Esophagus muscularis mucosa (tissue), 4 donors: ENCODE data around the gene SIVA1. TPM values are rescaled to one million over a fixed set of nuclear protein-coding genes. Genes with fewer than 3 reads are reported as not detected.

Experiments
- DNase-seq: peaks from one replicate; pipeline ENCODE4 v3.0.0-alpha.2; 2017; ENCODE audit errors: extremely low spot score
- H3K27ac ChIP-seq, 4 donors: fragments of 200-600 bp; sonication (generic); replicated peaks in 1 of 4; 1 replicate in 3 of 4; 2 replicates in 1 of 4; pipeline ENCODE4 v1.5.1; 2016 to 2019; ENCODE audit warnings: mild to moderate bottlenecking in 1 of 4
- H3K27me3 ChIP-seq, 4 donors: fragments of 200-600 bp; sonication (generic); one replicate each; pipeline versions ENCODE4 v1.5.1 to v1.6.0; 2016 to 2019
- H3K36me3 ChIP-seq, 4 donors: fragments of 200-600 bp; sonication (generic); one replicate each; pipeline ENCODE4 v1.5.1; 2016 to 2019
- H3K4me1 ChIP-seq, 4 donors: fragments of 200-600 bp; sonication (generic); one replicate each; pipeline ENCODE4 v1.5.1; 2016 to 2019
- H3K4me3 ChIP-seq, 4 donors: fragments of 200-600 bp; sonication (generic); 1 replicate in 2 of 4; 2 replicates in 2 of 4; pipeline ENCODE4 v1.5.1; 2016 to 2019; ENCODE audit warnings: mild to moderate bottlenecking in 4 of 4, moderate library complexity in 1 of 4
- H3K9me3 ChIP-seq, 4 donors: fragments of 200-600 bp; sonication (generic); 1 replicate in 3 of 4; 2 replicates in 1 of 4; pipeline ENCODE4 v1.5.1; 2016 to 2019
- CTCF ChIP-seq, 3 experiments: fragments of 200-600 bp in 2 of 3; fragments of 450-650 bp in 1 of 3; sonication (generic) in 2 of 3; IDR thresholded peaks; one replicate each; pipeline ENCODE4 v1.5.1; 2017 to 2019; ENCODE audit warnings: antibody characterized with exemption in 3 of 3, mild to moderate bottlenecking in 2 of 3, moderate library complexity in 1 of 3
- EP300 ChIP-seq: sonication (generic); formaldehyde crosslinking; IDR thresholded peaks from one replicate; pipeline ENCODE4 v1.6.1; 2017; ENCODE audit warnings: antibody characterized with exemption
- POLR2A ChIP-seq: fragments of 450-650 bp; IDR thresholded peaks from one replicate; pipeline ENCODE4 v1.6.1; 2017; ENCODE audit warnings: antibody characterized with exemption, moderate library complexity, mild to moderate bottlenecking, low read depth
- POLR2AphosphoS5 ChIP-seq, 2 donors: sonication (generic); formaldehyde crosslinking; IDR thresholded peaks; one replicate each; pipeline ENCODE4 v1.6.1; 2017; ENCODE audit warnings: antibody characterized with exemption in 2 of 2
- WGBS: methylation state at CpG from one replicate; pipeline ENCODE4 v1.1.5; 2018; 5-methylcytosine and 5-hydroxymethylcytosine counted together
- intact Hi-C: fragments of 100-400 bp; cut with DNase I; formaldehyde crosslinking; loops from one replicate; pipeline ENCODE4 v1.15.1; 2023
- total RNA-seq, 4 donors: library from RNA; depleted of rRNA; stranded (reverse); fragments of >200 nt; gene quantifications; one replicate each; pipeline versions ENCODE4 v1.1.0 to v1.2.1, GENCODE V29; 2016

Gene SIVA1
- total RNA-seq, 4 donors from 2014 or later = 207 to 324 (median 290) TPM

- Histone ChIP-seq H3K9me3 (no peaks in the 10 kb centered on the region), H3K4me1 (peaks cover 11 to 31% (median 20%) of the 10 kb centered on the region in 4 donors), H3K27ac (no peak overlapping the region), H3K27me3 (no peaks in the 10 kb centered on the region), H3K4me3 (no peak overlapping the region), H3K36me3 (peaks cover 44 to 86% (median 76%) of the 10 kb centered on the region in 4 donors)
- intact Hi-C loops = no loop called here
- DNase-seq = no peak
- no peak for TF ChIP-seq EP300
- no peak for TF ChIP-seq POLR2A
- TF ChIP-seq POLR2AphosphoS5 (IDR thresholded peaks at IDR 0.05) = no peak
- no peak for TF ChIP-seq CTCF (IDR thresholded peaks at IDR 0.05)
- 91% methylated on average over 31 of the region's 34 CpGs for WGBS
Measured at GRCh38 chr14:104710071-104710735, 42.7 kb upstream of the SIVA1 start.

GRCh38 chr14:104712881-104713734 is 39.8 kb upstream of the SIVA1 start:
- peaks cover 47 to 89% (median 81%) of the 10 kb centered on the region in 4 donors for H3K36me3 ChIP-seq

GRCh38 chr14:104714066-104714465 is 38.9 kb upstream of the SIVA1 start:
- Histone ChIP-seq H3K9me3 (no peaks in the 10 kb centered on the region), H3K4me3 (no peak overlapping the region), H3K36me3 (peaks cover 51 to 98% (median 85%) of the 10 kb centered on the region in 4 donors), H3K4me1 (peaks cover 0 to 11% (median 6%) of the 10 kb centered on the region in 4 donors), H3K27me3 (no peaks in the 10 kb centered on the region), H3K27ac (no peak overlapping the region)
- no peak for TF ChIP-seq CTCF (IDR thresholded peaks at IDR 0.05)
- no peak for TF ChIP-seq POLR2A
- no peak for TF ChIP-seq POLR2AphosphoS5 (IDR thresholded peaks at IDR 0.05)
- TF ChIP-seq EP300 = no peak
- no peak for DNase-seq
- intact Hi-C loops = no loop called here
- 91% methylated on average over 8 of the region's 16 CpGs for WGBS

More at GRCh38 chr14:104712881-104713734, 39.8 kb upstream of the SIVA1 start:
- DNase-seq = no peak
- H3K4me3 ChIP-seq = no peak overlapping the region
- intact Hi-C loops = no loop called here
- H3K27ac ChIP-seq = no peak overlapping the region
- no peak for TF ChIP-seq EP300
- no peak for TF ChIP-seq POLR2AphosphoS5 (IDR thresholded peaks at IDR 0.05)
- TF ChIP-seq POLR2A = no peak
- TF ChIP-seq CTCF (IDR thresholded peaks at IDR 0.05) = no peak
- peaks cover 6 to 19% (median 15%) of the 10 kb centered on the region in 4 donors for H3K4me1 ChIP-seq
- no peaks in the 10 kb centered on the region for H3K27me3 ChIP-seq
- no peaks in the 10 kb centered on the region for H3K9me3 ChIP-seq
- 93% methylated on average over 35 of the region's 40 CpGs for WGBS

- Histone ChIP-seq H3K27me3 (no peaks in the 10 kb centered on the region), H3K4me1 (peaks cover 0 to 5% (median under 1%) of the 10 kb centered on the region in 4 donors), H3K36me3 (peaks cover 56 to 98% (median 87%) of the 10 kb centered on the region in 4 donors), H3K4me3 (no peak overlapping the region), H3K9me3 (no peaks in the 10 kb centered on the region), H3K27ac (no peak overlapping the region)
- 96% methylated on average over 22 of the region's 31 CpGs for WGBS
- TF ChIP-seq CTCF (IDR thresholded peaks at IDR 0.05) (no peak), EP300 (no peak), POLR2AphosphoS5 (IDR thresholded peaks at IDR 0.05) (no peak), POLR2A (no peak)
- no peak for DNase-seq
- intact Hi-C loops = no loop called here
Measured at GRCh38 chr14:104714681-104715080, 38.3 kb upstream of the SIVA1 start.
